Activated effector memory CD4-positive, alpha-beta T cell treated with anti-CD3 and anti-CD28 coated beads, Interleukin-2, amount 50 U/mL, for 16 hours (primary cell): ENCODE results near the gene GCHFR.

ENCODE experiments used
- DNase-seq: peaks from one replicate; pipeline ENCODE4 v3.0.0-alpha.2; 2020

The GCHFR gene

DNA sequence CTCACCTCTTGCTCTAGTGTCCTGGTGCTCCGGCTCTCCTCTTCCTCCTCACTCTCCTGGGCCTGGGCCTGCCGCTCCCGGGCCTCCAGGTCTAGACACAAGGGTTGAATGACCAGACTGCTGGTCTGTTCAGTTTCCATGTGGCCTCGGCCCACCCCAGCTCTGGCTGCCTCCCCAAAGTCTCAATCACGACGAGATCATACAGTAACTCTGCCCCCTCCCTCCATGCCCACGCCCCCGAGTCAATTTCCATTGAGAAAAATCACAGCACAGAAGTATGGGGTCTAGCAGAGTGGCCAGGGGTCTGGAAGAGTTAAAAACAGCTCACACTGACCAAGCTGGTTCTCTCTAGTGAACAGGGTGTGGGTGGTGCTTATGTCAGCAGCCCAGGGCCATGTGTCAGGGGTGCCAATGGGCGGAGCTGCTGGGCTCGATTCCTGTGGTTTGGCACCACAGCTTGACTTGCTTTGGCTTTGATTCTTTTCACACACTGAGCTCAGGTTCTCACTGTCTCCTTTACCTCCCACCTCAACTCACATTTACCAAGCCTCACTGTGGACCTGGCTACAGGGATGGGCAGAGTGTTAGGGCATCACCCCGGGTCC, 12.8 kb downstream of the GCHFR start:
- no peak for DNase-seq

- peak; percentile 93 for DNase-seq
Measured at GRCh38 chr15:40782609-40783227, 18.9 kb downstream of the GCHFR start.

GRCh38 chr15:40785164-40785563, 21.3 kb downstream of the GCHFR start:
- no peak for DNase-seq

- no peak for DNase-seq
Measured at GRCh38 chr15:40785814-40786213, 21.9 kb downstream of the GCHFR start.

GRCh38 chr15:40787344-40787841, 23.5 kb downstream of the GCHFR start:
- DNase-seq = peak; percentile 84

DNA sequence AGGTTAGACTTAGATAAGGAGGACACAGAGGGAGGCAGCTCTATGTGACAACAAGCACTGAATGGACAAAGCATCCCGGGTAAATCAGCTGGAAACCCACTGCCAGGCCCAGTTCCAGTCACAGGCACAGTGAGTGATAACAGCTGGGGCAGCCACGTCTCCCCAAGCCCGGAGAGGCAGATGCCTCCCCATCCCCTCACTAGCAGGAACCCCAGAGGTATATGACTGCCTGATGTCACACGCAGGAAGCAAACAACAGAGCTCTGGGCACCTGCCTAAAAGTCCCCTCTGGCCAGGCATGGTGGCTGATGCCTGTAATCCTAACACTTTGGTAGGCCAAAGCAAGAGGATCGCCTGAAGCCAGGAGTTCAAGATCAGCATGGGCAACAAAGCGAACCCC, 24.1 kb downstream of the GCHFR start:
- no peak for DNase-seq

GRCh38 chr15:40789119-40789518, 25.3 kb downstream of the GCHFR start:
- no peak for DNase-seq

- DNase-seq = no peak
Measured at GRCh38 chr15:40789999-40790398, 26.1 kb downstream of the GCHFR start.

GRCh38 chr15:40790718-40791117, 26.9 kb downstream of the GCHFR start:
- no peak for DNase-seq

DNA sequence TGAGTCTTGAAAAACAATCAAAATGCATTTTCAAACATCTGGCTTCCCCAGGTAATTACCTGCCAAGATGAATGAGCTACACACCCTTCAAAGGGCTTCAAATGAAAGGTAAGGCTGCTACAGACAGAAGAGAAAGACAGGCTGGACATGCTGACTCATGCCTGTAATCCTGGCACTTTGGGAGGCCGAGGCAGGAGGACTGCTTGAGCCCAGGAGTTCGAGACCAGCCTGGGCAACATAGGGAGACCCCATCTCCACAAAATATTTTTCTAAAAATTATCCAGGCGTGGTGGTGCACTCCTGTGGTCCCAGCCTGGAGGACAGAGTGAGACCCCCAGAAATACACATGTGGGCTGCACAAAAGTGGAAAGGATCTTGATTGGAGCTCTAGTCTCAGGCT, 28.5 kb downstream of the GCHFR start:
- no peak for DNase-seq

DNA sequence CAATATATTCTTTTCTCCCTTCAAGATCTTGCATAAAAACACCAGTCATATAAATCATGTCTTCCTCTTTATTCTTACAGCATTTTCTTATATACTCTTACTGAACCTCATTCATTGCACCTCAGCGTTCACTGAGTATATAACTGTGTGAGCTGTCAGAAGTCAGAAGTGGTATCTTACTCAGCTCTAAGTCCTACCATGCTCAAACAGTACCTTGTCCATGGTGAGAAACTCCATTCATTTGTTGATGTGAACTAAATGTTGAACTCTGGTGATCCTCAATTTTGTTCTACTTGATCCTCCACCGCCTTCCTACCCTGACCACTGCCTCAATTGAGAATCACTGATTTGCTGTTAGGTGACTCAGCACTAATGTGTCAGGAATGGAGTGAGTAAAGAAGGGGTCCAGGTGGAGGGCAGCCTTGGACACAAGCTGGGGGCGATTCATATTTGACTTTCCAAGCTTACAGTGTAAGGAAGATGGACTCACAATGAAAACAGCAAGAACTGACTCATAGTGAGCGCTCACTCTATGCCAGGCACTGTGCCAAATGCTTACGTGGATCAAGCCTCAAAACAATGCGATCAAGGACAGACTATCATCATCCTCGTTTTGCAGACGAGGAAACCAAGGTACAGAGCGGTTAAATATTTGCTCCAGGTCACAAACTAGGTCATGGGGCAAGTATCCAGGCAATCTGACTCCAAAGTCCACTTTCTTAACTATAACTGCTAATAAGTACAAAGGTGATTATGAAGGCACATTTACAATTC, 29.5 kb downstream of the GCHFR start:
- no peak for DNase-seq

DNA sequence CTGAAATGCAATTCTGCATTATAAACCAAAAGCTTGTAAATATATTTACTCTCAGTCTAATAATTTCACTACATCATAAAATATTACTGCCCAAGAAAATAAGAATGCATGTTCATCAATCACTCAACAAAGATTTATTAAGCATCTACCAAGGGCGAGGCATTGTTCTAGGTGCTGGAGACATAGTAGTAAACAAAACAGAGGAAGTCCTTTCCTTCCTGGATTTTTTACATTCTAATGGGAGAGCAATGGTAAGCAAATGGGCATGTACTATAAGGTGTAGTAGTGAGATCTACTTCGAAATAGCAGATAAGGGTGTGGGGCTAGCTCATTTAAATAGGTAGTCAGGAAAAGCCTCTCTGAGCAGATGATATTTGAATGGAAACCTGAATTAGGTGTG, 32.2 kb downstream of the GCHFR start:
- no peak for DNase-seq

DNA sequence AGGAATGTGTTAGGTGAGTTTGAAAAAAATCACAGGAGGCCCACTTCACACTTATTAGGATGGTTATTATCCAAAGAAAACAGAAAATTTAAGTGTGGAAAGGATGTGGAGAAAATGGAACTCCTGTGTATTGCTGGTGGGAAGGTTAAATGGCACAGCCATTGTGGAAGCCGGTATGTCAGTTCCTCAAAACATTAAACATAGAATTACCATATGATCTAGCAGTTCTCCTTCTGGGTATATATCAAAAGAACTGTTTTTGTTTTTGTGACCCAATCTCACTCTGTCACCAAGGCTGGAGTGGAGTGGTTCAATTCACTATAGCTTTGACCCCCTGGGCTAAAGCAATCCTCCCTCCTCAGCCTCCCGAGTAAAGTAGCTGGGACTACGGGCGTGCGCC, 32.6 kb downstream of the GCHFR start:
- DNase-seq = no peak

DNA sequence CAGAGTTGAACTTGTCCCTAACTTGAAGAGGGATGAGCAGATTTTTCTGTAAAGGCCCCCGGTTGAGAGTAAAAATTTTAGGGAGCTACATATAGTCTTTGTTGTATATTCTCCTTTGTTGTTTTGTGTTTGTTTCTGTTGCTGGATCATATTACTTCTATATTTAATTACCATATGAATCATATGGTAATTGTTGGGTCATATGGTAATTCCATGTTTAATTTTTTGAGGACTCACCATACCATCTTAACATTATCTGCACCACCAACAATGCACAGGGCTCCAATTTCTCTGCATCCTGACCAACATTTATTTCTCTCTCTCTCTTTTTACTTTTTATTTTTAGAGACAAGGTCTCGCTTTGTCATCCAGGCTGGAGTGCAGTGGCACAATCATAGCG, 35.7 kb downstream of the GCHFR start:
- no peak for DNase-seq

- no peak for DNase-seq
Measured at GRCh38 chr15:40803076-40803475, 39.2 kb downstream of the GCHFR start.

DNA sequence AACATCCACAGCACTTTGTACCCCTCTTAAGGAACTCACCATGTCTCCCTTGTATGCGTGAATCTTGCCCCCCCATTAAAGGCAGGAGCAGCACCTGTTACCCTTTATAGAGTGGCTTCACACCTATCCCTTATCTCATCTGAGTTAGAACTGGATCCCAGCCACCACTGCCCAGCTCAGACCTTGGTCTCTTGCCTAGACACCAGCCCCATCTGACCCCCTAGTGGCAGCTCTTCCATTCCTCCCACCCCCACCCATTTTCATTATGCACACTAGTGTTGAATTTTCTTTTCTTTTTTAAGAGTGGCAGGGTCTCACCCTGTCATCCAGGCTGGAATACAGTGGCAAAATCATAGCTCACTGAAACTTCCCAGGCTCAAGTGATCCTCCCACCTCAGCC, 39.8 kb downstream of the GCHFR start:
- DNase-seq = no peak

GRCh38 chr15:40806672-40807027, 42.8 kb downstream of the GCHFR start:
- DNase-seq = no peak

DNA sequence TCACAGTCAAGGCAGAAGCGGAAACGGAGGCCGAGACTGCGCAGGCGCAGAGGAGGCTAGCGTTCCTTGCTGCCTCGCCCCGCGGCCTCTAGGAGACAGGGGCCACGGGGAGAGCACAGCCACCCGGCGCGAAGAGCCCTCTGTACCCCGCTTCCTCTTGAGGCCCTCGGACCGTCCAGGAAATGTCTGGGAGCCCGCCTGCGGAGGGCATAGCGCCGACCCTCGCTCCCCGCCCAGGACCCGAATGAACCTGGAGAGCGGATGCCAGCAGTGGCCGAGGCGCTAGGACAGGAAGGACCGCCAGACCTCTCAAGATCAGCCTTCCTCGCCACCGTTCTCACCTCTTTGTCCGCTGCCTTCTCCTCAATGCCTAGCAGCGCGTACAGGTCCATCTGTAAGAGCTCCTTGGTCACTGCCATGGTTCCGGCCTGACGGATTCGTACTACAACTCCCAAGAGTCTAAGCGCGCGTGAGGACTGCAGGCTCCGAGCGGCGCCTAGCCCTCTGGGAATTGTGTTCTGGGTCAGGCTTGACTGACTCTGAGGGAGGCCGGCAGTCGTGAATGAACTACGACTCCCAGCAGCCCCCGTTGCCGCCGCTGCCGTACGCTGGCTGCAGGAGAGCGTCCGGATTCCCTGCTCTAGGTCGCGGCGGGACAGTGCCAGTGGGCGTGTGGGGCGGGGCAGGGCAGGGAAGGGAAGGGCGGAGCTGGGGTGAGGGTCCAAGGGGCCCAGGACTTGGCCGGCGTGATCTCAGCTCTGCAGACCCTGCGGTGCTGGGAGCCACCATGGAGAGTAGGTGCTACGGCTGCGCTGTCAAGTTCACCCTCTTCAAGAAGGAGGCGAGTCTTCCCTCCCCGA, 43.4 kb downstream of the GCHFR start, which contains the start of the genes DNAJC17 and ZFYVE19:
Gene DNAJC17 (minus strand): TSS at position 446 of the 860 bp plus-strand sequence. CDS start 27 bp downstream, at position 419.
Gene ZFYVE19 (plus strand): TSS at position 62 of the 860 bp plus-strand sequence. CDS start 501 bp downstream, at position 563.
- peak; percentile 98 for DNase-seq

DNA sequence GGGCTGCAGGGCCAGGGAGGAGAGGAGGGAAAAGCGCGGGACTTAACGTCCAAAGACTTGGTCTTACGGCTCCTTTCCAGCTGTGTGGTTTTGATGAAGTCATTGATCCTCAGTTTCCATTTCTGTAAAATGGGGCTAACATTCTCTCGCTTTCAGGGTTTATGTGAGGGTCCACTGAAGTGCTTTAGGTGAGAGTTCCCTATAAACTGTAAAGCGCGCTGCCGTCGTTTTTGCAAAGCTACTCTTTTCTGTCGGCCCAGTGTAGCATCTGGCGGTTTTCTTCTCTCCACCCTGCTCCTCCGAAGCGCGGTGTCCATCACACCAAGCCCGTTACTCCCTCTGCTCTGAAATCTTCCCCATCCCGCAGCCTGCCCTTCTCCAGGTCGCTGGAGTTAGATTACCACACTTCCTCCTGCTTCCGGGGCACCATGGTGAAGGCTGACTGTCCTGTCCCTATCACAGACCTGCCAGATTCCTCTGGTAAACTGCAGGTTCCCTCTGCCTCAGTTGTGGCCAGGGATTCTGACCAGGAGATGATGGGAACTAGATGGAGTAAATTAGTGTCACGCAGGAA, 44.1 kb downstream of the GCHFR start:
- no peak for DNase-seq

- no peak for DNase-seq
Measured at GRCh38 chr15:40808861-40809450, 45.1 kb downstream of the GCHFR start.

DNA sequence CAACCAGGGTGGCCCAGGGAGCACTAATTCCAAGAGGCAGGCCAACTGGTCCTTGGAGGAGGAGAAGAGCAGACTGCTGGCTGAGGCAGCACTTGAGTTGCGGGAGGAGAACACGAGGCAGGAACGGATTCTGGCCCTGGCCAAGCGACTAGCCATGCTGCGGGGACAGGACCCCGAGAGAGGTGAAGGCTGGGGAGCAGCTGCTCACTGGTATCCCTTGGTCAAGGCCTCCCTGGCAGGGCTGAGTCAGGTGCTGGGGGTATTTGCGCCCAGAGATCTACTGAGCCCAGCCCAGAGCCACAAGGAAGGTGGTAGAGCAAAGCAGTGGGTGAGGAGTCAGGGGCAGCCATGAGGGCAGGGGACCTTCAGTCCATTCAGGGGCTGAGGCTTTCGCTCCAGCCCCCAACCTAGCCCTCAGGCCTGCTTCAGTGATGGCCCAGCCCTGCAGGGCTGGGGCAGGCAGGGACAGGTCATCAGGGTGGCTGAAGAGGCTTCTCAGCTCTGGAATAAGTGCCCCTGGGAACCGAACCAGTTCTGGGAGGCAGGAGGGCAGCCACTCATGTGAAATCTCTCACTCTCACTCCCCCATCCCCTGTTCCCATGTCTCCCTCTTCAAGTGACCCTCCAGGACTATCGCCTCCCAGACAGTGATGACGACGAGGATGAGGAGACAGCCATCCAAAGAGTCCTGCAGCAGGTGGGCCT, 49.0 kb downstream of the GCHFR start:
- no peak for DNase-seq
